Nephron progenitor cell (in vitro differentiated cells): ENCODE results near the gene EYA2.
"Not testable (repeated sequence)": the region's sequence is repeated elsewhere in the genome, so short reads cannot be mapped to it uniquely, and the experiment has no call there.

ENCODE experiments used
- DNase-seq: peaks from one replicate; pipeline ENCODE4 v3.0.0; 2021
- H3K27ac Mint-ChIP-seq: 2 replicates; pipeline ENCODE4 v1.8.0; 2021; ENCODE audit warnings: mild to moderate bottlenecking, moderate library complexity, mixed read lengths
- H3K27me3 Mint-ChIP-seq: 2 replicates; pipeline ENCODE4 v1.8.0; 2021; ENCODE audit warnings: mild to moderate bottlenecking, low read depth, mixed read lengths; ENCODE audit not compliant: poor library complexity
- H3K36me3 Mint-ChIP-seq: 2 replicates; pipeline ENCODE4 v1.8.0; 2021; ENCODE audit warnings: low read depth, mixed read lengths
- H3K4me1 Mint-ChIP-seq: 2 replicates; pipeline ENCODE4 v1.8.0; 2021; ENCODE audit warnings: mixed read lengths
- H3K4me3 Mint-ChIP-seq: 2 replicates; pipeline ENCODE4 v1.8.0; 2021; ENCODE audit warnings: mild to moderate bottlenecking, moderate library complexity, mixed read lengths
- H3K9me3 Mint-ChIP-seq: 2 replicates; pipeline ENCODE4 v1.8.0; 2021; ENCODE audit warnings: mild to moderate bottlenecking, moderate library complexity, mixed read lengths
- CTCF ChIP-seq: fragments of 200-600 bp; sonication (generic); IDR thresholded peaks from 2 replicates; pipeline ENCODE4 v1.5.0; 2021; ENCODE audit warnings: antibody characterized with exemption

The EYA2 gene

GRCh38 chr20:46915575-46916257 lies 21.1 kb downstream of the EYA2 start:
- H3K4me1 Mint-ChIP-seq, result peaks cover 15% of the 10 kb centered on the region
- H3K9me3 Mint-ChIP-seq, result peaks cover 38% of the 10 kb centered on the region
- DNase-seq, result no peak
- no peak overlapping the region for H3K27ac Mint-ChIP-seq
- H3K36me3 Mint-ChIP-seq, result peaks cover 29% of the 10 kb centered on the region
- H3K4me3 Mint-ChIP-seq, result no peak overlapping the region
- no peak for TF ChIP-seq CTCF
- peaks cover 11% of the 10 kb centered on the region for H3K27me3 Mint-ChIP-seq

- no peak for DNase-seq
- Mint-ChIP-seq H3K27me3 (peaks cover 11% of the 10 kb centered on the region), H3K27ac (no peak overlapping the region), H3K4me3 (no peak overlapping the region), H3K36me3 (peaks cover 29% of the 10 kb centered on the region), H3K4me1 (peaks cover 15% of the 10 kb centered on the region), H3K9me3 (peaks cover 38% of the 10 kb centered on the region)
- no peak for TF ChIP-seq CTCF
These were observed 21.6 kb downstream of the EYA2 start for GRCh38 chr20:46916258-46916603.

- Mint-ChIP-seq H3K9me3 (peaks cover 29% of the 10 kb centered on the region), H3K4me1 (peaks cover 15% of the 10 kb centered on the region), H3K36me3 (peaks cover 20% of the 10 kb centered on the region), H3K4me3 (no peak overlapping the region), H3K27ac (no peak overlapping the region), H3K27me3 (peaks cover 7% of the 10 kb centered on the region)
- no peak for TF ChIP-seq CTCF
- DNase-seq, result no peak
These were observed 22.5 kb downstream of the EYA2 start for GRCh38 chr20:46917155-46917554.

GRCh38 chr20:46920114-46920513 lies 25.5 kb downstream of the EYA2 start:
- H3K36me3 Mint-ChIP-seq, result peaks cover 11% of the 10 kb centered on the region
- H3K4me3 Mint-ChIP-seq, result no peak overlapping the region
- peaks cover 4% of the 10 kb centered on the region for H3K27me3 Mint-ChIP-seq
- no peak for DNase-seq
- peaks cover 16% of the 10 kb centered on the region for H3K9me3 Mint-ChIP-seq
- H3K27ac Mint-ChIP-seq, result no peak overlapping the region
- peaks cover 6% of the 10 kb centered on the region for H3K4me1 Mint-ChIP-seq
- no peak for TF ChIP-seq CTCF

GRCh38 chr20:46922841-46923240 lies 28.2 kb downstream of the EYA2 start:
- H3K9me3 Mint-ChIP-seq, result peaks cover 16% of the 10 kb centered on the region

GRCh38 chr20:46923550-46923949 lies 28.9 kb downstream of the EYA2 start:
- no peak overlapping the region for H3K4me3 Mint-ChIP-seq
- H3K9me3 Mint-ChIP-seq, result peaks cover 13% of the 10 kb centered on the region
- TF ChIP-seq CTCF, result no peak
- peaks cover 10% of the 10 kb centered on the region for H3K36me3 Mint-ChIP-seq
- no peaks in the 10 kb centered on the region for H3K4me1 Mint-ChIP-seq
- peaks cover 8% of the 10 kb centered on the region for H3K27me3 Mint-ChIP-seq
- H3K27ac Mint-ChIP-seq, result no peak overlapping the region
- no peak for DNase-seq

More at GRCh38 chr20:46922841-46923240, 28.2 kb downstream of the EYA2 start:
- not testable (repeated sequence) for H3K4me3 Mint-ChIP-seq, DNase-seq, H3K27me3 Mint-ChIP-seq, H3K27ac Mint-ChIP-seq, H3K4me1 Mint-ChIP-seq
- H3K36me3 Mint-ChIP-seq, result peaks cover 11% of the 10 kb centered on the region
